HepG2 (cell line): ENCODE data around the gene KRT36. TPM values are rescaled to one million over a fixed set of nuclear protein-coding genes. Genes with fewer than 3 reads are reported as not detected.
A peak's percentile ranks its signal among the peaks of the same experiment; 100 is the strongest.

Experiments used
- ATAC-seq: fragments of 200-7000 bp; cut with Tn5 transposase; 3 replicates; pipeline ENCODE4 v1.9.1; 2020; ENCODE audit warnings: mild to moderate bottlenecking, moderate library complexity
- BruUV-seq: library from RNA; stranded (reverse); fragments of 400-500 nt; replicated peaks from 2 replicates; lab custom pipeline; 2021; lab: Mats Ljungman, UMichigan
- CTCF ChIA-PET: fragments of 300-600 bp; formaldehyde crosslinking; extraction: SDS; loops from one replicate; lab custom pipeline; 2021; ENCODE audit warnings: low total read pairs, inconsistent platforms, low intra/inter-chr PET ratio; lab: Yijun Ruan, JAX
- POLR2A ChIA-PET: fragments of 350-600 bp; sonication (Branson Sonifier 250); formaldehyde crosslinking; loops from one replicate; lab custom pipeline; 2020; ENCODE audit warnings: antibody characterized with exemption, inconsistent platforms; lab: Yijun Ruan, JAX
- DNase-seq: peaks from one replicate; pipeline ENCODE4 v3.0.0-alpha.2; 2015; ENCODE audit warnings: low spot score
- FAIRE-seq: peaks from 3 replicates; lab custom pipeline; 2011; peaks lifted over from hg19 to GRCh38; lab: Jason Lieb, UNC
- H2AFZ ChIP-seq: one replicate; pipeline ENCODE4 v1.6.1; 2011; ENCODE audit warnings: low read length, inconsistent platforms
- H3K27ac ChIP-seq: fragments of 300-600 bp; 3 replicates; pipeline ENCODE4 v1.8.0; 2011; ENCODE audit warnings: mixed run types, mild to moderate bottlenecking, mixed read lengths, low read length, inconsistent platforms; ENCODE audit not compliant: insufficient read depth; ENCODE audit errors: extremely low read length
- H3K27me3 ChIP-seq, 2 experiments: fragments of 200-600 bp in 1 of 2; 2 replicates in 1 of 2; 3 replicates in 1 of 2; pipeline versions ENCODE4 v1.6.0 to v1.8.0; 2011; ENCODE audit warnings: low read length in 2 of 2, mild to moderate bottlenecking in 2 of 2, moderate library complexity in 2 of 2, inconsistent platforms in 1 of 2; ENCODE audit not compliant: insufficient read depth in 2 of 2, control insufficient read depth in 1 of 2
- H3K36me3 ChIP-seq, 2 experiments: fragments of 200-600 bp in 1 of 2; replicated peaks in 1 of 2; 2 replicates in 1 of 2; 3 replicates in 1 of 2; pipeline versions ENCODE4 v1.5.1 to v1.8.0; 2011; ENCODE audit warnings: low read length in 2 of 2, inconsistent platforms in 1 of 2; ENCODE audit not compliant: insufficient read depth in 2 of 2, control insufficient read depth in 1 of 2
- H3K4me1 ChIP-seq: 2 replicates; pipeline ENCODE4 v1.5.1; 2012; ENCODE audit warnings: low read length, inconsistent platforms; ENCODE audit not compliant: insufficient read depth
- H3K4me2 ChIP-seq: 2 replicates; pipeline ENCODE4 v1.6.0; 2011; ENCODE audit warnings: low read depth, low read length, inconsistent platforms
- H3K4me3 ChIP-seq, 3 experiments: fragments of 200-600 bp in 1 of 3; sonication (generic), shearing (Covaris generic) in 1 of 3; replicated peaks in 1 of 3; 2 replicates each; pipeline ENCODE4 v1.5.1; 2011 to 2016; ENCODE audit warnings: low read length in 3 of 3, inconsistent platforms in 2 of 3, low read depth in 2 of 3, mild to moderate bottlenecking in 2 of 3, control low read depth in 1 of 3, mixed read lengths in 1 of 3; ENCODE audit not compliant: insufficient read depth in 1 of 3
- H3K79me2 ChIP-seq: one replicate; pipeline ENCODE4 v1.6.1; 2011; ENCODE audit warnings: low read length, inconsistent platforms; ENCODE audit not compliant: insufficient read depth
- H3K9ac ChIP-seq: 2 replicates; pipeline ENCODE4 v1.6.0; 2011; ENCODE audit warnings: mild to moderate bottlenecking, low read depth, low read length, inconsistent platforms; ENCODE audit not compliant: insufficient read depth
- H3K9me3 ChIP-seq: 2 replicates; pipeline ENCODE4 v1.5.1; 2012; ENCODE audit warnings: mild to moderate bottlenecking, low read length
- H4K20me1 ChIP-seq: 2 replicates; pipeline ENCODE4 v1.6.0; 2011; ENCODE audit warnings: inconsistent platforms, mild to moderate bottlenecking, low read length, moderate library complexity; ENCODE audit not compliant: insufficient read depth
- BORCS8-MEF2B ChIP-seq: sonication (generic); formaldehyde crosslinking; IDR thresholded peaks from 2 replicates; pipeline ENCODE4 v1.8.0; 2022; ENCODE audit warnings: mild to moderate bottlenecking, missing genetic modification reagents
- CAMTA2 ChIP-seq: sonication (generic); formaldehyde crosslinking; IDR thresholded peaks from 2 replicates; pipeline ENCODE4 v1.4.0; 2020; ENCODE audit warnings: mild to moderate bottlenecking, missing genetic modification reagents, borderline replicate concordance
- CTCF ChIP-seq: sonication (generic); formaldehyde crosslinking; IDR thresholded peaks from 2 replicates; pipeline ENCODE4 v1.5.0; 2020; ENCODE audit warnings: mild to moderate bottlenecking, missing genetic modification reagents, moderate library complexity
- MAFK ChIP-seq, 2 experiments: IDR thresholded peaks in 1 of 2; conservative IDR thresholded peaks in 1 of 2; 2 replicates each; pipeline ENCODE4 v1.6.1; 2011; ENCODE audit warnings: improper control_type of control experiment in 2 of 2, low read length in 2 of 2
- NFKBIZ ChIP-seq: IDR thresholded peaks from 2 replicates; pipeline ENCODE4 v1.6.1; 2018; ENCODE audit warnings: missing genetic modification reagents, missing compliant biosample characterization
- TGIF2 ChIP-seq: IDR thresholded peaks from 2 replicates; pipeline ENCODE4 v1.6.1; 2016; ENCODE audit warnings: control low read depth, missing compliant biosample characterization
- ZFP90 ChIP-seq: sonication (generic); formaldehyde crosslinking; IDR thresholded peaks from 2 replicates; pipeline ENCODE4 v1.8.0; 2022; ENCODE audit warnings: missing genetic modification reagents, mild to moderate bottlenecking, inconsistent platforms, borderline replicate concordance
- WGBS: methylation state at CpG from one replicate; pipeline ENCODE4 v1.1.6; 2017; ENCODE audit warnings: low lambda C conversion rate; 5-methylcytosine and 5-hydroxymethylcytosine counted together
- in situ Hi-C: cut with HindIII; loops from 2 replicates; pipeline ENCODE4 v1.10.0; 2017; ENCODE audit warnings: low pct_unique_long_range_greater_than_20kb; ENCODE audit not compliant: extremely low pct_ligation_motif_present
- intact Hi-C: fragments of 100-400 bp; cut with micrococcal nuclease; formaldehyde crosslinking; loops from one replicate; pipeline ENCODE4 v1.10.0; 2022; ENCODE audit not compliant: unreplicated experiment
- polyA plus RNA-seq, 8 experiments: library from polyadenylated mRNA; depleted of rRNA in 3 of 8; stranded (reverse) in 7 of 8; unstranded in 1 of 8; fragments of >200 nt; fragmentation: Illumina TruSeq in 4 of 8; extraction: Trizol in 4 of 8; gene quantifications; 2 replicates each; pipeline versions ENCODE4 v1.2.1 to v1.2.3, GENCODE V29; 2011 to 2016; ENCODE audit warnings: low read depth in 4 of 8, missing spikeins in 1 of 8, mixed read lengths in 1 of 8; ENCODE audit not compliant: insufficient read depth in 1 of 8
- total RNA-seq, 5 experiments: library from RNA; depleted of rRNA; stranded (reverse); fragments of >200 nt; fragmentation: Illumina TruSeq; extraction: Trizol; gene quantifications; 2 replicates each; pipeline ENCODE4 v1.2.3, GENCODE V29; 2016; ENCODE audit warnings: low read depth in 1 of 5

Gene KRT36
- total and polyA plus RNA-seq, 2 of the 13 experiments (the other 11 are each of a cell fraction or from before 2014, with no cell fraction given) = not detected

- Histone ChIP-seq H3K9ac (no peak overlapping the region), H3K4me1 (no peaks in the 10 kb centered on the region), H3K79me2 (no peaks in the 10 kb centered on the region), H3K27ac (no peak overlapping the region), H3K4me3 (no peak overlapping the region), H3K4me2 (no peak overlapping the region), H3K36me3 (no peaks in the 10 kb centered on the region), H3K9me3 (no peaks in the 10 kb centered on the region), H4K20me1 (no peaks in the 10 kb centered on the region), H3K27me3 (no peaks in the 10 kb centered on the region; a peak in 1 of 5 replicates), H2AFZ (no peak overlapping the region)
- DNase-seq (no peak), ATAC-seq (no peak)
- CTCF ChIA-PET = no interaction called here
- no TSS peak for BruUV-seq
- 34% methylated on average over 2 of the region's 2 CpGs for WGBS
- intact Hi-C loops (no loop called here), in situ Hi-C loops (no loop called here)
- POLR2A ChIA-PET = no interaction called here
- no peak for TF ChIP-seq BORCS8-MEF2B (CRISPR knock-in tag)
- peak; percentile 20 to 41; a peak in 1 of 4 replicates for TF ChIP-seq MAFK (conservative IDR thresholded peaks at IDR 0.05 in 1 of 2, IDR thresholded peaks at IDR 0.05 in 1 of 2; ENCODE audit: low read length in 2 of 2)
- TF ChIP-seq, all 625 proteins: peak for 1
- no peak for FAIRE-seq
Observed at GRCh38 chr17:41451154-41451728, 38.5 kb downstream of the KRT36 start.

- CTCF ChIA-PET = no interaction called here
- 24% methylated on average over 4 of the region's 6 CpGs for WGBS
- H3K9ac ChIP-seq = no peak overlapping the region
- no peak overlapping the region for H3K4me3 ChIP-seq
- H3K27ac ChIP-seq = no peak overlapping the region
- intact Hi-C loops (no loop called here), in situ Hi-C loops (no loop called here)
- POLR2A ChIA-PET = no interaction called here
- H2AFZ ChIP-seq = no peak overlapping the region
- no peaks in the 10 kb centered on the region for H3K4me1 ChIP-seq
- ATAC-seq (no peak; the same call in 2 of the 3 replicates), FAIRE-seq (no peak), DNase-seq (no peak)
- H3K36me3 ChIP-seq = no peaks in the 10 kb centered on the region
- 0 out of 2 replicates have a peak, but pooled peaks have one; percentile 5 for TF ChIP-seq CTCF (CRISPR knock-in tag)
- no peak for TF ChIP-seq CAMTA2 (CRISPR knock-in tag)
- TF ChIP-seq ZFP90 (CRISPR knock-in tag) = no peak
- no peak for TF ChIP-seq TGIF2 (CRISPR knock-in tag)
- no peak for TF ChIP-seq NFKBIZ (CRISPR knock-in tag)
- no peaks in the 10 kb centered on the region for H3K9me3 ChIP-seq
- H3K79me2 ChIP-seq = no peaks in the 10 kb centered on the region
- no TSS peak for BruUV-seq
- H3K4me2 ChIP-seq = no peak overlapping the region
- no peaks in the 10 kb centered on the region for H3K27me3 ChIP-seq
- no peaks in the 10 kb centered on the region for H4K20me1 ChIP-seq
Observed at GRCh38 chr17:41449008-41449407, 40.7 kb downstream of the KRT36 start.
